GM12878 (cell line): ENCODE measurements around the gene UQCR10. TPM values are rescaled to one million over a fixed set of nuclear protein-coding genes. Genes with fewer than 3 reads are reported as not detected.

Experiments
- ATAC-seq: fragments of 200-7000 bp; cut with Tn5 transposase; 3 replicates; pipeline ENCODE4 v1.9.1; 2020; ENCODE audit warnings: mild to moderate bottlenecking, moderate library complexity
- BruUV-seq: library from RNA; stranded (reverse); fragments of 400-500 nt; replicated peaks from 2 replicates; lab custom pipeline; 2021; lab: Mats Ljungman, UMichigan
- CTCF ChIA-PET: fragments of 300-600 bp; sonication (Branson Sonifier 250); formaldehyde crosslinking; extraction: SDS; loops from one replicate; lab custom pipeline; 2021; ENCODE audit warnings: inconsistent platforms; lab: Yijun Ruan, JAX
- POLR2A ChIA-PET: fragments of 350-600 bp; formaldehyde crosslinking; extraction: SDS; loops from one replicate; lab custom pipeline; 2021; ENCODE audit warnings: inconsistent platforms; lab: Charles Lee
- RAD21 ChIA-PET: fragments of 300-600 bp; sonication (Branson Sonifier 250); formaldehyde crosslinking; loops from one replicate; lab custom pipeline; 2023; ENCODE audit warnings: antibody characterized with exemption; ENCODE audit not compliant: unreplicated experiment; lab: Charles Lee
- SMC1A ChIA-PET: fragments of 300-600 bp; sonication (Branson Sonifier 250); formaldehyde crosslinking; loops from one replicate; lab custom pipeline; 2023; ENCODE audit not compliant: unreplicated experiment, uncharacterized antibody; lab: Charles Lee
- DNase-seq: peaks from one replicate; pipeline ENCODE4 v3.0.0-alpha.2; 2011; ENCODE audit warnings: low read depth, low spot score
- FAIRE-seq: peaks from 3 replicates; lab custom pipeline; 2011; peaks lifted over from hg19 to GRCh38; lab: Jason Lieb, UNC
- H2AFZ ChIP-seq: 2 replicates; pipeline ENCODE4 v1.6.0; 2011; ENCODE audit warnings: low read depth, low read length, control low read depth; ENCODE audit not compliant: control insufficient read depth
- H3K27ac ChIP-seq: 2 replicates; pipeline ENCODE4 v1.5.1; 2011; ENCODE audit warnings: control low read depth; ENCODE audit not compliant: control insufficient read depth, insufficient read depth
- H3K27me3 ChIP-seq, 2 experiments: replicated peaks in 1 of 2; 2 replicates each; pipeline versions ENCODE4 v1.6.0 to v1.6.1; 2011; ENCODE audit warnings: low read length in 1 of 2; ENCODE audit not compliant: control insufficient read depth in 2 of 2, insufficient read depth in 2 of 2
- H3K36me3 ChIP-seq, 2 experiments: 2 replicates each; pipeline ENCODE4 v1.5.1; 2011; ENCODE audit warnings: low read length in 1 of 2; ENCODE audit not compliant: control insufficient read depth in 2 of 2, insufficient read depth in 2 of 2
- H3K4me1 ChIP-seq: 2 replicates; pipeline ENCODE4 v1.6.1; 2011; ENCODE audit warnings: mild to moderate bottlenecking, low read length, moderate library complexity, mixed read lengths; ENCODE audit not compliant: control insufficient read depth, insufficient read depth
- H3K4me2 ChIP-seq: 2 replicates; pipeline ENCODE4 v1.6.0; 2011; ENCODE audit warnings: control low read depth; ENCODE audit not compliant: control insufficient read depth, insufficient read depth
- H3K4me3 ChIP-seq: fragments of 200-600 bp; sonication (generic); 2 replicates; pipeline ENCODE4 v1.5.1; 2016
- H3K79me2 ChIP-seq: 2 replicates; pipeline ENCODE4 v1.6.0; 2011; ENCODE audit warnings: low read length; ENCODE audit not compliant: control insufficient read depth, insufficient read depth
- H3K9ac ChIP-seq: 2 replicates; pipeline ENCODE4 v1.8.0; 2011; ENCODE audit warnings: low read length, control low read depth, mixed read lengths; ENCODE audit not compliant: control insufficient read depth, insufficient read depth
- H3K9me3 ChIP-seq: replicated peaks from 3 replicates; pipeline ENCODE4 v1.5.1; 2011; ENCODE audit warnings: mild to moderate bottlenecking, low read length; ENCODE audit not compliant: control insufficient read depth, insufficient read depth
- H4K20me1 ChIP-seq: 2 replicates; pipeline ENCODE4 v1.6.0; 2011; ENCODE audit not compliant: control insufficient read depth, insufficient read depth
- EED ChIP-seq: sonication (generic); IDR thresholded peaks from 2 replicates; pipeline ENCODE4 v1.6.1; 2016; ENCODE audit warnings: antibody characterized with exemption, low read depth
- IRF4 ChIP-seq: IDR thresholded peaks from 2 replicates; pipeline ENCODE4 v1.6.1; 2011; ENCODE audit warnings: low read depth, low read length
- MTA3 ChIP-seq: IDR thresholded peaks from 2 replicates; pipeline ENCODE4 v1.6.1; 2012; ENCODE audit warnings: low read length, inconsistent platforms, borderline replicate concordance
- MXI1 ChIP-seq: fragments of 150-350 bp; IDR thresholded peaks from 2 replicates; pipeline ENCODE4 v1.6.1; 2011; ENCODE audit warnings: low read depth, mild to moderate bottlenecking, inconsistent platforms, low read length, improper control_type of control experiment
- NBN ChIP-seq: fragments of 450-650 bp; IDR thresholded peaks from 2 replicates; pipeline ENCODE4 v1.6.1; 2016
- SPI1 ChIP-seq: IDR thresholded peaks from 2 replicates; pipeline ENCODE4 v1.6.1; 2011; ENCODE audit warnings: low read depth, mild to moderate bottlenecking, low read length, moderate library complexity, borderline replicate concordance; ENCODE audit not compliant: insufficient read depth
- STAT1 ChIP-seq: fragments of 450-650 bp; conservative IDR thresholded peaks from 2 replicates; pipeline ENCODE4 v1.6.1; 2014; ENCODE audit warnings: antibody characterized with exemption, mild to moderate bottlenecking
- SUZ12 ChIP-seq: fragments of 200-600 bp; sonication (generic); IDR thresholded peaks from one replicate; pipeline ENCODE4 v1.6.1; 2018; ENCODE audit warnings: antibody characterized with exemption, mild to moderate bottlenecking; ENCODE audit not compliant: unreplicated experiment
- TAF1 ChIP-seq: IDR thresholded peaks from 2 replicates; pipeline ENCODE4 v1.6.1; 2011; ENCODE audit warnings: mild to moderate bottlenecking, low read depth, low read length, borderline replicate concordance
- ZNF24 ChIP-seq: fragments of 450-650 bp; IDR thresholded peaks from 2 replicates; pipeline ENCODE4 v1.6.1; 2017; ENCODE audit warnings: antibody characterized with exemption, mild to moderate bottlenecking
- WGBS: methylation state at CpG from one replicate; pipeline ENCODE4 v1.1.6; 2016; ENCODE audit warnings: low lambda C conversion rate; ENCODE audit not compliant: insufficient replicate concordance, insufficient coverage; ENCODE audit errors: missing lambda C conversion rate; 5-methylcytosine and 5-hydroxymethylcytosine counted together
- in situ Hi-C: fragments of 300-500 bp; cut with MboI; formaldehyde crosslinking; loops from 9 replicates; pipeline ENCODE4 v1.14.3; 2018; ENCODE audit warnings: mixed read lengths
- intact Hi-C: fragments of 100-400 bp; cut with micrococcal nuclease; formaldehyde crosslinking; loops from one replicate; pipeline ENCODE4 v1.14.2; 2022; ENCODE audit not compliant: unreplicated experiment
- polyA plus RNA-seq, 11 experiments: library from polyadenylated mRNA; depleted of rRNA in 4 of 11; unstranded in 6 of 11; stranded (reverse) in 5 of 11; fragments of >200 nt; fragmentation: Nextera tagmentation in 4 of 11; fragmentation: Illumina TruSeq in 1 of 11; extraction: Ambion mirVana in 4 of 11; extraction: Trizol in 1 of 11; gene quantifications; 1 replicate in 1 of 11; 2 replicates in 10 of 11; pipeline versions ENCODE4 v1.2.1 to v1.2.3, GENCODE V29; 2011 to 2016; ENCODE audit warnings: inconsistent platforms in 2 of 11, missing spikeins in 2 of 11, low read depth in 1 of 11
- total RNA-seq, 4 experiments: library from RNA; depleted of rRNA in 3 of 4; stranded (reverse); fragments of >200 nt in 3 of 4; fragmentation: Illumina TruSeq in 1 of 4; extraction: Trizol in 1 of 4; gene quantifications; 2 replicates each; pipeline versions ENCODE4 v1.2.1 to v1.2.3, GENCODE V29; 2013 to 2021
- TF ChIP-seq, protein P1 (sequence below): fragments of 450-650 bp; formaldehyde crosslinking; IDR thresholded peaks from 2 replicates; pipeline ENCODE4 v1.4.0; 2020; ENCODE audit warnings: mild to moderate bottlenecking, moderate library complexity
- TF ChIP-seq, protein P2 (sequence below): fragments of 450-650 bp; IDR thresholded peaks from 2 replicates; pipeline ENCODE4 v1.6.1; 2017; ENCODE audit warnings: mild to moderate bottlenecking, low read depth, inconsistent platforms; ENCODE audit not compliant: poor library complexity, severe bottlenecking

Gene UQCR10
- total and polyA plus RNA-seq, 10 of the 15 experiments (the other 5 are each of a cell fraction or from before 2014, with no cell fraction given) = 144 to 1,021 (median 214) TPM

DNA sequence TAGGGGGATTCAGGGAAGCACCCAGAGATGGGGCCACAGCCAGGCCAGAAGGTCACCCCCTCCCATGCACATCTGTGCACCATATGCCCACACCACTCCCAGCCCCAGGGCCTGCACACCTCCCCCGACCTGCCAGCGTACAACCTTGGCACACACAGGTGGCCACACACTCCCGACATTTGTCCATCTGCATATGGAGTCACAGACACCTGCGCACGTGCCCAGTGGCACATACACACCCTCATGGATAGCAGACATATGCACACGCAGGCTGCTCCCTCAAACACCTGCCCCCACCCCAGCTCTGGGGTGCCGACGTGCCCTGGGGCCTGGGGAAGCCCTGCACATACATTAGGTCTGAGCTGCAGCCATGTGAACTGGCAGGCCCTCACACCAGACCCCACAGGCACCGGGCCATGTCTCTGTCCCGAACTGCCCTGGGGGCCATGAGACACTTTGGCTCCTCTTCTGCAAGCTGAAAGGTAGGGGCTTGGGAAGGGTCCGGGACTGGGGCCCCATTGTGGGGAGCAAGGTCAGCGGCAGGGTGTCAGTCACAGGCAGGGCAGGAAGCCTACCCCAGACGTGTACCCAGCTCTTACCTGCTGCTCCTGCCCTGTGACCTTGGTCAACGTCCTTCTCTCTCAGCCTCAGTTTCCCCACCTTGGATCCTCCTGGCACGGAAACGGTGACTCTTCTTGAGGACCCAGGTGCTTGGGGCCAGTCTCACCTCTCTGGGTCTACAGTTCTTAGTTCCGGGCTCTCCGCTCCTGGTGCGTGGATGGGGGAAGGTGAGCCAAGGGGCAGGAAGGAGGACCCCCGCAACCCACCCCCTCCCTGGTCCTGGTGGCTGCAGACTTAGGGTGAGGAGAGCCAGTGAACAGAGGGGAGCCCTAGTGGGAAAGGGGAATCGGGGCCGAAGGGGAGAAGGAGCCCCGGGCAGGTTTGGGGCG is 47.9 kb upstream of the UQCR10 start (continued):
- no peak for TF ChIP-seq SPI1
- no peak for TF ChIP-seq ZNF24
- TF ChIP-seq, protein P1, sequence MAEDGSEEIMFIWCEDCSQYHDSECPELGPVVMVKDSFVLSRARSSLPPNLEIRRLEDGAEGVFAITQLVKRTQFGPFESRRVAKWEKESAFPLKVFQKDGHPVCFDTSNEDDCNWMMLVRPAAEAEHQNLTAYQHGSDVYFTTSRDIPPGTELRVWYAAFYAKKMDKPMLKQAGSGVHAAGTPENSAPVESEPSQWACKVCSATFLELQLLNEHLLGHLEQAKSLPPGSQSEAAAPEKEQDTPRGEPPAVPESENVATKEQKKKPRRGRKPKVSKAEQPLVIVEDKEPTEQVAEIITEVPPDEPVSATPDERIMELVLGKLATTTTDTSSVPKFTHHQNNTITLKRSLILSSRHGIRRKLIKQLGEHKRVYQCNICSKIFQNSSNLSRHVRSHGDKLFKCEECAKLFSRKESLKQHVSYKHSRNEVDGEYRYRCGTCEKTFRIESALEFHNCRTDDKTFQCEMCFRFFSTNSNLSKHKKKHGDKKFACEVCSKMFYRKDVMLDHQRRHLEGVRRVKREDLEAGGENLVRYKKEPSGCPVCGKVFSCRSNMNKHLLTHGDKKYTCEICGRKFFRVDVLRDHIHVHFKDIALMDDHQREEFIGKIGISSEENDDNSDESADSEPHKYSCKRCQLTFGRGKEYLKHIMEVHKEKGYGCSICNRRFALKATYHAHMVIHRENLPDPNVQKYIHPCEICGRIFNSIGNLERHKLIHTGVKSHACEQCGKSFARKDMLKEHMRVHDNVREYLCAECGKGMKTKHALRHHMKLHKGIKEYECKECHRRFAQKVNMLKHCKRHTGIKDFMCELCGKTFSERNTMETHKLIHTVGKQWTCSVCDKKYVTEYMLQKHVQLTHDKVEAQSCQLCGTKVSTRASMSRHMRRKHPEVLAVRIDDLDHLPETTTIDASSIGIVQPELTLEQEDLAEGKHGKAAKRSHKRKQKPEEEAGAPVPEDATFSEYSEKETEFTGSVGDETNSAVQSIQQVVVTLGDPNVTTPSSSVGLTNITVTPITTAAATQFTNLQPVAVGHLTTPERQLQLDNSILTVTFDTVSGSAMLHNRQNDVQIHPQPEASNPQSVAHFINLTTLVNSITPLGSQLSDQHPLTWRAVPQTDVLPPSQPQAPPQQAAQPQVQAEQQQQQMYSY (CRISPR knock-in tag) = no peak
- TF ChIP-seq TAF1 = no peak
- no peak for TF ChIP-seq NBN
- no peak for TF ChIP-seq MXI1

DNA sequence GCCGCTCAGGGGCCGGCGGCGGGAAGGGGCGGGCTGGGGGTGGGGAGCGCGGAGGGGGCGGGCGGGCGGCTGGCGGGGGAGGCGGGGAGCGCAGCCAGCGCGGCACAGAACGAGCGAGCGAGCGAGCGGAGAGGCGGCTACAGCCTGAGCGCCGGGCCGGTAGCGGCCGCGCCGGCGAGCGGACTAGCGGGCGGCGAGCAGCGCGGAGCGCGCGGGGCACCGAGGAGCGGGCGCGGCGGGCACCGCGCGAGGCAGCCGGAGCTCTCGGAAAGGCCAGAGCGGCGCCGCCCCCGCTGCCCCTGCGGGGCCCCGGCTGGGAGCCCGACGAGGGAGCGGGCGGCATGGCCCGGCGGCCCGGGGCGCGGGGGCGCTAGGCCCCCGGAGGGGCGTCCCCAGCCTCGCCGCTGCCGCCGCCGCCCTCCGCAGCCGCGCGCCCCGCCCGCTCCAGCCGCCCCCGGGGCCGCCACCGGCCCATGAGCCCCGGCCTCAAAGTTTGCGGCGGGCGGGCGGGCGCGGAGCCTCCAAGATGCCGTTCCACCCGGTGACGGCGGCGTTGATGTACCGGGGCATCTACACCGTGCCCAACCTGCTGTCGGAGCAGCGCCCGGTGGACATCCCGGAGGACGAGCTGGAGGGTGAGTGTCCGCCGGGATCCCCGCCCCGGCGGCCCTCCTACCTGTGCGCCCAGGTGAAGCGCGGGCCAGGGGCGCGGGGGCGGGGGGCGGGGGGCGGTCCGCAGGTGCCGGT is 47.1 kb upstream of the UQCR10 start, which contains the start of gene CABP7:
CABP7 (plus strand) TSS at position 105 of the 747 bp plus-strand sequence; CDS start at position 527, 422 bp downstream.
- no peaks in the 10 kb centered on the region for H3K9me3 ChIP-seq
- H3K27ac ChIP-seq = no peak within 1 kb of the TSS
- CTCF ChIA-PET = no interaction called here
- in situ Hi-C loops = no loop called here
- H3K79me2 ChIP-seq = no peaks in the 10 kb centered on the region
- 6% methylated on average over 58 of the region's 115 CpGs for WGBS
- SMC1A ChIA-PET = no interaction called here
- RAD21 ChIA-PET = no interaction called here
- H2AFZ ChIP-seq = no peak within 1 kb of the TSS
- DNase-seq = no peak
- H4K20me1 ChIP-seq = no peaks in the 10 kb centered on the region
- intact Hi-C loops = loop anchor here (10.0 kb wide), 1 partner anchor 365 kb away; the partner anchor contains the start of gene HORMAD2
- no peak within 1 kb of the TSS for H3K9ac ChIP-seq
- no peaks in the 10 kb centered on the region for H3K4me1 ChIP-seq
- TF ChIP-seq MTA3 (no peak), EED (no peak), SUZ12 (peak; percentile 64), STAT1 (no peak), IRF4 (no peak)
- TF ChIP-seq, protein P2, sequence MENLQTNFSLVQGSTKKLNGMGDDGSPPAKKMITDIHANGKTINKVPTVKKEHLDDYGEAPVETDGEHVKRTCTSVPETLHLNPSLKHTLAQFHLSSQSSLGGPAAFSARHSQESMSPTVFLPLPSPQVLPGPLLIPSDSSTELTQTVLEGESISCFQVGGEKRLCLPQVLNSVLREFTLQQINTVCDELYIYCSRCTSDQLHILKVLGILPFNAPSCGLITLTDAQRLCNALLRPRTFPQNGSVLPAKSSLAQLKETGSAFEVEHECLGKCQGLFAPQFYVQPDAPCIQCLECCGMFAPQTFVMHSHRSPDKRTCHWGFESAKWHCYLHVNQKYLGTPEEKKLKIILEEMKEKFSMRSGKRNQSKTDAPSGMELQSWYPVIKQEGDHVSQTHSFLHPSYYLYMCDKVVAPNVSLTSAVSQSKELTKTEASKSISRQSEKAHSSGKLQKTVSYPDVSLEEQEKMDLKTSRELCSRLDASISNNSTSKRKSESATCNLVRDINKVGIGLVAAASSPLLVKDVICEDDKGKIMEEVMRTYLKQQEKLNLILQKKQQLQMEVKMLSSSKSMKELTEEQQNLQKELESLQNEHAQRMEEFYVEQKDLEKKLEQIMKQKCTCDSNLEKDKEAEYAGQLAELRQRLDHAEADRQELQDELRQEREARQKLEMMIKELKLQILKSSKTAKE = no peak
- TF ChIP-seq, all 136 proteins: peak for 1
- H3K27me3 ChIP-seq = peaks cover 3 to 9% of the 10 kb centered on the region in 2 experiments; a peak in 2 of 4 replicates
- no TSS peak for BruUV-seq
- no peak within 1 kb of the TSS for H3K4me3 ChIP-seq
- POLR2A ChIA-PET = no interaction called here
- no peak within 1 kb of the TSS for H3K4me2 ChIP-seq
- ATAC-seq (no peak), FAIRE-seq (no peak)
- H3K36me3 ChIP-seq = no peaks in the 10 kb centered on the region
